Measurements from ENCODE around the gene ATG16L1.

GRCh38 chr2:233255151-233255550 is 3.7 kb downstream of the ATG16L1 start:
- TF ChIP-seq EZH2 (IDR thresholded peaks at IDR 0.05) (no peak), POLR2AphosphoS5 (IDR thresholded peaks at IDR 0.05; ENCODE audit: borderline replicate concordance, low read depth, low read length) (no peak)

Data from SK-N-MC (cell line).